ENCODE measurements around the gene ACTR1B. TPM values are rescaled to one million over a fixed set of nuclear protein-coding genes. Genes with fewer than 3 reads are reported as not detected.
"Not testable (repeated sequence)": the region's sequence is repeated elsewhere in the genome, so short reads cannot be mapped to it uniquely, and the experiment has no call there.

Gene ACTR1B
- total RNA-seq (2014; rRNA removed; shearing (Covaris generic)): 61.6 and 66.7 TPM in 2 replicates

DNA sequence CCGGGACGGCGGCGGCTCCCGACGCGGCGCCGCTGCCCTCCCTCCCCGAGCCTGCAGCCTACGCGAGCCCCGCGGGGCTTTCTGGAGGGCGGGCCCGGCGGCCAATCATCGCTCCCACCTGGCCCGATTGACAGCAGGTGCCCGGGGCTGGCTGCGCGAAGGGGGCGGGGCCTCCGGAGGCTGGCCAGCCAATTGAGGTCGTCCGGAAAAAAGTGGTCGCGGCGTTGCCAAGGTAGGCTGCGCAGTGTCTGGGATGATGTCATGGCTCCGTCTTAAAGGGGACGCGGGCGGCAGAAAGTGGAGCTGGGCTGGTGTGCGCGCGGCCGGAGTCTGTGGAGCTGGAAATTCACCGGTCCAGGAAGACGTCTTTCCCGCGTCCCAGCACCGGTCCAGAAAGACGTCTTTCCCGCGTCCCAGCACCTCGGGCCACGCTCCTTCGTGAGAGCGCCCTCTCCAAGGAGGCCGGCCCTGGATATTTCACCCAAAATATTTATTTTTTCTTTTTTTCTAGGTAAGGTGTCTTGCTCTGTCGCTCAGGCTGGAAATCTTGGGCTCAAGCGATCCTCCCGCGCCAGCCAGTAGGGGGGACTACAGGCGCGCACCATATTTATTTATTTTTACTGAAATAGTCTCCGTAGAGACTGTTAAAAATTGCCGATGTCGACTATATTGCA lies at the start of gene ACTR1B:
TSS of gene ACTR1B (minus strand) at position 83 of the 674 bp plus-strand sequence. CDS start 154 bp downstream, outside the sequence.
- DNase-seq (ENCODE audit: low spot score): peak; percentile 97

DNA sequence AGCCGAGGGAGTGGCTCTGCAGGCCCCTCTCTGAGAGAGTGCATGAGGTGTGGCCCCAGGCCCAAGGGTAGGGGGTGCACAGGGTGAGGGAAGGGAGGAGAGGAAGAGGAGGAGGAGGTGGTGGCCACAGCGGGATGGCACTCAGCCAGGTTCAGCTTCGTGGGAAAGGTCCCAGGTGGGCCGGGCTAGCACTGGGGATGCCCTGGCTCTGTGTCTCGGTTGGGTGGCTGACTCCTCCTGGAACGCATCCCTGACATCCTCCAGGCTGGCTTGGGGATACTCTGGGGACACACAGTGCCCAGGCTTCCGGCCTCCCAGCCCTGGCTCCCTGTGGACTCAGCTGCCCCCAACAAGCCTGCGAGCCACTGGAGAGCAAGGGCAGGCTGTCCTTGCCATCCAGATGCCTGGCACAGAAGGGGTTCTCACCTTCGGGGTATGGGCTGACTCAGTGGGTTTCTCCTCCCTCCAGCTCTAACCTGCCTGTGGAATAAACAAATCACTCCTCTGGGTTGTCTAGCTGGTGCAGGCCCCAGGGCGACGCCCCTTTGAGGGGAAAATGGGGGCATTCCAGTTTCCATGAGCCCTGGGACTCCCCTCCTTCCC lies 49.0 kb upstream of the ACTR1B start:
- DNase-seq (ENCODE audit: low spot score): no peak

DNA sequence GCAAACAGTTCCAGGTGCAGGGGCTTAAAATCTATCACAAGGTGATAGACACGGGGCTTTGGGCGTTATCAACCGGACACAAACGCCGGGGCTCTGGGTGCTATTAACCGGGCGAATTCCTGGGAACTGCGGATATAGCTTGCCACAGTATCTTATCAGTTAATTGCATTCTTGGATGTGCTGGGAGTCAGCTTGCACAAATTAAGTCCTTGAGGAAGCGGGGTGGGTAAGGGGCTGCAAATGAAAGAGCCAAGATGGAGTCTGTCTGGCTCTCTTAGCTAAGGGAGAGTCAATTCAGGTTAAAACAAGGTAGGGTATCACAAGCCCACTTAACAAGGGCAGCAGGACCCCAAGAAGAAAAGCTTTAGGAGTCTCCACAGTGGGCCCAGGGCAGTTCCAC lies 48.3 kb upstream of the ACTR1B start:
- DNase-seq (ENCODE audit: low spot score): not testable (repeated sequence)

DNA sequence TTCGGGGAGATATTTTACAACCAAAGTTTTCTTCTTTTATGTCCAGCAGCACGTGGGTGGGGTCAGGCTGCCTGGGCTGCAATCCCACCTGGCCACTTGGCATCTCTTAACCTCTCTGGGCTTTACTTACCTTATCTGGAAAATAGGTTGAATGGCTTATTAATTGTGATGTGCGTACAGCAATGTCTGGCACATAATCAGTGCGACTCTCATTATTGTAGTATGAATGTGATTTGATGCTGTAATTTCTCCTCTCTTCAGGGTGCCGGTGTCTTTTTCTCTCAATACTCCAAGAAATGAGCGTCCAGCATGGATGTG lies 47.5 kb upstream of the ACTR1B start:
- DNase-seq (ENCODE audit: low spot score): no peak

DNA sequence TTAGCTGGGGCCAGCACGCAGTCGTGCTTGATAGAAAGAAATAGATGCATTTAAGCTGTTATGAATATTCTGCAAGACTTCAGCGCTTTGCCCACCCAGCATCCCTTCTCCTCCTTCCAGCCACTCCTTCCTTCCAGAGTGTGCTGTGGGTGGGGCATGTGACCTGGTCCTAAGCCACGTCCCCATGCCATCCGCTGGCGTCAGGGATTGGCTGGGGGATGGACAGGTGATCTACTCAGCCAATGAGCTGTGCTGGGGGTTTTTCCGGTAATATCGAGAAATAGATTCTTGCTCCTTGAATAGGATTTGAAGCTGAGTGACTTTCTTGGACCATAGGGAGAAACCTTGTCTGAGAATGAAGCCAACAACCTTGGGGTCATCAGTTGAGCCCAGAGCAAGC lies 44.8 kb upstream of the ACTR1B start:
- no peak for DNase-seq (ENCODE audit: low spot score)

DNA sequence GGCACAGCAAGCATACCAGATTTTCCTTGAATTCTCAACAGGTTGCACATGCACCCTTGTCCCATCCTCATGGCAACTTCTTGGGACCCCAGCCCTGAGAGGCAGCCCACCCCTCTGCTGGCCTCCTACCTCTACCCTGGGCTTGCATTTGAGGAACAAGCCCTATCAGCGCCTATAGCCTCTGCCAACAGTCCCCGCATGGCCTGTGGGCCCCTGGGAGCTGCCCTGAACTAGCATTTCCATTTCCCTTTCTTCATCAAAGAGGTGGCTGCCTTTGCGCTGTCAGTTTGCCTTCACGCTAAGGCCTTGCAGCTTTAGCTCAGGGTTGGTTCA lies 44.2 kb upstream of the ACTR1B start:
- no peak for DNase-seq (ENCODE audit: low spot score)

DNA sequence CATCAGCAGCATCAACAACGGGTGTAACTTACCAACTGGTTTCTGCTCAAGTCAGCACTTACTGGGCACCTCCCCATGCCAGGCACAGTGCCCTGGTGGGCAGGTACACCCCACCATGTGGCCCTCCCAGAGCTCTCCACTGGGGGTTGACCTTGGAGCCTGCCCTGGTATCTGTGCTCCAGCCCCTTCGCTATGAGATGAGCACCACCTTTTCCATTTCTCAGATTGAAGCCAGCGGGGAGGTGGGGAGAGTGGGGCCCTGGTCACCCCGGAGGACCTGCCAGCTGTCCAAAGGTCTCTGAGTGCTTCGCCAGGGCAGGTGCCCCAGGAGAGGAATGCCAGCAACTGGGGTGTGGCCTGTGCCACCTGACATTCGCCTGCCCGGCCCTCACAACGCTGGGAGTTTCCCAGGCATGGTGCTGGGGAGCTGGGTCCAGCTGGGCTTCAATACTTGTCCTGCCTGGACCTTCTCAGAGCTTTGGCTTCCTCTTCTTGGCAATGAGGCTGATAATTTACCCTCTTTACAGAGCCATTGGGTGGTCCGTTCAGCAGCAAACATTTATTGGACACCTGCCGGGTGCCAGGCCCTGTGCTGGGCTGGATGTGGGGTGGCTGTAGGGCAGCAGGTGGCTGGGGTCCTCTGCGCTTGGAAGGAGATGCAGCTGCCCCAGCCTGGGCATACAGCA lies 43.7 kb upstream of the ACTR1B start:
- peak; percentile 31 for DNase-seq (ENCODE audit: low spot score)

DNA sequence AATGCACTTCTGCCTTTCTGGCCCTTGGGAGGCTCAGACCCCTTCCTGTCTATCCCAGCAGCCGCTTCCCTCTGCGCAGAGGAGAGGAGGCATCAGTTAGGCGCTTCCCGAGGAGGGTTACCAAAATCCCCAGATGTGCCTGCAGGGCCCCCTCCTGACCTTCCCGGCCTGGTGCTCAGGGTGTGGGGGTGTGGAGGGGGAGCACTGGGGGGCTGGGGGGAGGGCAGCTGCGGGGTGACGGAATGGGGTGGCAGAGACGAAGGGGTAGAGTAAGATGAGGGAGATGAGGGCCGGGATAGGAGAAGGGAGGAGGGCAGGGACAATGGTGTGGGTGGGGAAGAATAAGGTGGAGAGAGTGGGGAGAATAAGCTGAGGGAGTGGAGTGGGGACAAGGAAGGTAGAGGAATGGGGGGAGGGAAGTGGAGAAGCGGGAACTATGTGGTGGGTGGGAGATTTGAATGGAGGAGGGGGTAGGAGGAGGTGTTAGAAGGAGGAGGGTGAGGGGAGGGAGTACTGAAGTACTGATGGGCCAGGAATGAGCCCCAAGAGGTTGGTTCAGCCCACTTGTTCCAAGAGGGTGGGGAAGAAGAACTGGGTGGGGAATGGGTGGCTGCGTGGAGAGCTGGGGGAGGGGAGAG lies 43.0 kb upstream of the ACTR1B start:
- no peak for DNase-seq (ENCODE audit: low spot score)

DNA sequence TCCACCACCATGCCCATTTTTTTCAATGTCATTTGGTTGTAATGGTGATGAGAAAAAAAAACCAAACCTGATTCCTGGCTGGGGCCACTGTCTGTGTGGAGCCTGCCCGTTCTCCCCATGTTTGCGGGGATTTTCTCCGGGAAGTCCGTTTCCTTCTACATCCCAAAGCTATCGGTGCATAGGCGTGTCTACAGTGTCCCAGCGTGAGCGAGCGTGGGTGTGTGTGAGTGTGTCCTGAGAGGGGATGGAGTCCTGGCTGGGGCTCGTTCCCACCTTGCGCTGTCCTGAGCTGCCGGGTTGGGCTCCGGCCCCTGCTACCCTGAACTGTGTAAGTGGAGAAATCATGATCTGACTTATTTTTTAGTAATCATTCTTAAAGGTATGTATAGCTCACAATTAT lies 42.3 kb upstream of the ACTR1B start:
- DNase-seq (ENCODE audit: low spot score): no peak

DNA sequence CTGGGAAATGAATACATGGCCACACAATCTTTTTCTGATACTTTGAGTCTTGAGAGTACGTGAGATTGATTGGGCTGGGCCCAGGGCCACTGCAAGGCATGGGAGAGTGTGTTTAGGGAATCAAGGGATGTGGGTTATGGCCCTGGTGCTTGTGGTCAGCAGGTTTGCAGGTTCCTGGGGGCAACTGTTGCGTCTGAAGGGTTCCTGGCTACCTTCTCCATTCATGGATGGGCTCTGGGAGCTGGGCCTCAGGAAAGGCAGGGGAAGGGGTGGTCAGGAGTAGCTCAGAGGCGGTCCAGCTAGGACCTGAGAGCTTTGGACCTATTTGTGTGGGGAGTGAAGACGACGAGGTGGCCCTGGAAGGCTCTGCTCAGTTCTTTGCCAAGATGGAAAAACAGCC lies 41.1 kb upstream of the ACTR1B start:
- DNase-seq (ENCODE audit: low spot score): no peak

DNA sequence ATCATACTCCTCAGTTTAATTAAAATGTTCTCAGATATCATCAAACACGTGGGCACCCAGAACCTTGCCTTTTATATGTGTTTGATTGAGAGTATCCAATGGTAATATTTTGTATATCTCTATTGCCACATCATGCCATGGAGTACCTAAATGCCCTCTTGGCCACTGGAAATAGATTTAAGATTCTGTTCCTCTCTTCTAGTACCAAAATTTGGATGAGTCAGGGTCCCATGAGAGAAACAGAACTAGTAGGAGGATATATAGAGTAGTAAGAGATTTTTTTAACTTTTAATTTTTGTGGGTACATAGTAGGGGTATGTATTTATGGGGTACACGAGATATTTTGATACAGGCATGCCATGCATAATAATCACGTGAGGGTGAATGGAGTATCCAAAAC lies 39.9 kb upstream of the ACTR1B start:
- DNase-seq (ENCODE audit: low spot score): no peak

DNA sequence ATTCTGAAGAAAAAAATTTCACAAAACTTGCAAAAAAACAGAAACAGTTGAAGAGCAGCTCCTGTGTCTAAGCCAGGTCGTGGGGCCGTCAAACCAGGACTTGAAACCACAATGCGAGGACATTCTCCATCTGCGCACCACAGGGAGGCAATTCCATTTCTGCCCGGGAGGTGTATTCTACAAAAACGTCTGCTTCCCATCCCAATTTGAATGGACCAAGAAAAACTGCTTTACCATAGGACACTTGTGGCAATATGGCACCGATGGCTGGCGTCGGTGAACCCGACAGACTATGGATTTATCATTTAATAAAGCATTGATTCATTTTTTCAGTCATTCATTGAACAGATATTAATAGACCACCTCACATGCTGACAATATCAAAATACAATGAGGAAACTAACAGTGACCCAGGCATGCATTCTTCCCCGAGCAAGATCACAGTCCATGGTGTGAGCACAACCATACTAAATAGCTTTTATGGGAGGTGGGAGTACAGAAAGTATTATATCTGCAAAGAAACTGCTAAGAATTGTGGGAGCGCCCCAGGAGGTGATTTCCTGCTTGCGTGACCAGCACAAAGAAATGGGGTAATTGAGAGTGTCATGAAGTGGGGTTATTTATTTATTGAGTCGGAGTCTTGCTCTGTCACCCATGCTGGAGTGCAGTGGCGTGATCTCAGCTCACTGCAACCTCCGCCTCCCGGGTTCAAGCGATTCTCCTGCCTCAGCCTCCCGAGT lies 39.1 kb upstream of the ACTR1B start:
- DNase-seq (ENCODE audit: low spot score): no peak

DNA sequence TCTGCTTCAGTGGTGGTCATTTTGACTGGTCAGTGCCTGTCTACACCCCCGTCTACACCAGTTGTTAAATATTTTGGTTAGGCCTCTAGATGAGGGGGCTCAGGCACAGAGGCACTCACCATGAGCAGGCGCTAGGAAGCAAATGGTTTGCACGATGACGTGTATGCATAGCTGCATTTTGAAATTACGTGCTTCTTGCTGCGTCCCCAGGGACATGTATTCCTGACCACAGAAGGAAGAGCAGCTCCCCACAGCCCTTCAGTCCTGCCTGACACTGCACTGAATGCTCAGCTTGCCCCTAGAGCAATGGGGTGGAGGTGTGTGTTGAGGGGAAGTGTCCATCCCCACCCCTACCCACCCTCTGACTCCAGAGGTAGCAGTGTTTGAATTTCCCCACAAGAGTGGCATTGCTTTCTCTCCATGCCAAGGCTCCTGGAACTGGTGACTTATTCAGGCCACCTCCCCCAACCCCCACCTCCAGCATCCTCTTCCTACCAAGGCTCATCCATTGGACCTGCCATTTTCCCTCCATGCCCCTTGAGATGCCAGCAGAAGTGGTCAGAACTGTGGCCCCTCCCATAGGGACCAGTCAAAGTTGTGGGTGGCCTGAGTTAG lies 38.1 kb upstream of the ACTR1B start:
- no peak for DNase-seq (ENCODE audit: low spot score)

DNA sequence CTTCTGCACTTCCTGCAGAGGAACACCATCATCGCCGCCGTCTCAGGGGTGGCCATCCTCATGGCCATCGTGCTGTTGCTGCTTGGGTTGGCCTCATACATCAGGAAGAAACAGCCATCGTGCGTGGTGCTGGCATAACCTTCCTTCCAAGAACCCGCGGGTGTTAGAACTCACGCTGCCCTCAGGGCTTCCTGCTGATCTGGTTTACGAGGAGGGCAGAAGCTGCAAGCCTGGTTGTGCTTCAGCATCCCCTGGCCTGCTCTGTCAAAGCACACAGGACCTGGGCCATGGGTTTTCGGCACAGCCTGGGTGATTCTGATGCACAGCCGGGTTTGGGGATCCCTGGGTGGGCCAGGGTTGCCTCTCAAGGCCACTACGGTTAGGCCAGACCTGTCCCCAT lies 37.3 kb upstream of the ACTR1B start:
- no peak for DNase-seq (ENCODE audit: low spot score)

DNA sequence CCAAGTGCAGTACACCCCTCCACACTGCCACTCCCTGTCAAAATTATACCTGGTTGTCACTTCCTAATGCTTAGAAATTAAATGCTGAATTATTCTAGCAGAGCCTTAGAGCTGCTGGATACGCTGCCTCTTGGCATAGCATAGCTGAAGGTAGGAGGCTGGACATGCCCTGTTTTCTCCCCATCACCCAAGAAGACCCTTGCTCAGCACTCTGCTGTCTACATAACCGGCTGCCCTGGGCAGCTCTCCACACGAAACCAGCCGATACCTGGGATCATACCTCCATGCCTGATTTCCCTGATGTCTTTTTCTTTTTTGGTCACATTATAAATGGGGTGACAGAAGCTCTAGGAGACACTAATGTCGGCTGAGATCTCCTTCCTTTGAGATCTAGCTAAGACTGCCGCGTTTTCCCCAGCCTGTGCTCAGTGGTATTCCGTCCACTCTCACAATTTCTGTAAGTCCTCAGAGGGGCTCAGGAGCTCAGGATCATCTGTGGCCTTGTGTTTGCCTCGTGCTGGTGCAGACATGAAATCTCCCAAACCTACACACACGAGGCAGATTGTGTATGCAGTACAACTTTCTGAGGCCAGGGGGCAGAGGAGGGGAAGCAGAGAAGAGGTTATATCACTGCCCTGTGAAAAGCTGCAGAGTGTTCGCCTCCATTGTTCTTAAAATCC lies 36.1 kb upstream of the ACTR1B start:
- DNase-seq (ENCODE audit: low spot score): peak; percentile 46

DNA sequence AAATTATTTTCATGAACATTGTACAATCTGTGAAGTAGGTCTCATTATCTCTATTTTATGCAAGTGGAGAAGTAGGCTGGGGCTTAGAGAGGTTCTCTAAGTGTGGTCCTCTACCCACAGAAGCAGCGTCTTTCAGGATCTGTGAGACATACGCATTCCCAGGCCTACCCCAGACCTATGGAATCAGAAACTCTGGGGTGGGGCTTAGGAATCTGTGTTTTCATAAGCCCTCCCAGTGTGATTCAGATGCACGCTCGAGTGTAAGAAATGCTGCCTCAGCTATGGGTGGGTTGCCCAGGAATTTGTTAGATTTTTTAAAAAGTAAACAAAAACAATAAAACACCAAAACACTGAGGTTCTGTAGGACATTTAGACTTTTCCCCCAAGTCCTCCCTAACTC lies 34.7 kb upstream of the ACTR1B start:
- DNase-seq (ENCODE audit: low spot score): no peak

DNA sequence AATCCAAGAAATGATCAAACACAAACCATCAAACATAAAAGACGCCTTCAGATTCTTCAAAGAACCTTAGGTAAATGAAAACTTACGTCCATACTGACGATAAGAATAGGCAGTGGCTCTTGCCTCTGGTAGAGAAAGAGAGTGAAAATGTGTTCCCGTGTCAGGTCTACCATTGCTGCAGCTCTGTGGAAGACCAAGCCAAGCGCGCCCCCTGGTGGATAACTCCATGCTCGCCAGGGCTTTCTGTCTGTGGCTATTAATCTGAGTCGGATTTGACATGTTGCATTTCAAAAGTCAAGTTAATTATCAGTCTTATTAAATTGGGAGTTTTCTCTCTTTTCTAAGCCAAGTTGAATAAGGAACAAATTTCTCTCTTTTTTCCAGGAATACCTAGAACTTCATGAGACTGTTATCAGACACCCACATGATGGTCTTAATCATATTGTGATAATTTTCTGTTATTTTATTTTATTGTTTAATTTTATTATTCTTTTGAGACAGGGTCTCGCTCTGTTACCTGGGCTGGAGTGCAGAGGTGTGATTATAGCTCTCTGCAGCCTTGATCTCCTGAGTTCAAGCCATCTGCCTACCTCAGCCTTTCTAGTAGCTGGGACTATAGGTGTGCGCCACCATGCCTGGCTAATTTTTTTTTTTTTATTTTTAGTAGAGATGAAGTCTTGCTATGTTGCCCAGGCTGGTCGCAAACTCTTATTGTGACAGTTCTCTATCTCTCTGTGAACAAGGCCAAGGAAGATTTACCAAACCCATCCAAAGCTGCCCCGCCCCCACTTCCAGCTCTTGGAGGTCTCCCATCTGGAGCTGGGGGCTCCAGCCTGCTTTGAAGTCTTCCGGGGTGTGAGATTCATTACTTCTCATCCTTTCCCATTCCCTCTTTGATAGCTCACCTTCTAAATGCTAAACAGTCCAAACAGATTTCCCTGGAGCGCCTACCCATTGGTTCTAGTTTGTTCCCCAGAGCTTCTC lies 33.7 kb upstream of the ACTR1B start:
- DNase-seq (ENCODE audit: low spot score): peak; percentile 95

DNA sequence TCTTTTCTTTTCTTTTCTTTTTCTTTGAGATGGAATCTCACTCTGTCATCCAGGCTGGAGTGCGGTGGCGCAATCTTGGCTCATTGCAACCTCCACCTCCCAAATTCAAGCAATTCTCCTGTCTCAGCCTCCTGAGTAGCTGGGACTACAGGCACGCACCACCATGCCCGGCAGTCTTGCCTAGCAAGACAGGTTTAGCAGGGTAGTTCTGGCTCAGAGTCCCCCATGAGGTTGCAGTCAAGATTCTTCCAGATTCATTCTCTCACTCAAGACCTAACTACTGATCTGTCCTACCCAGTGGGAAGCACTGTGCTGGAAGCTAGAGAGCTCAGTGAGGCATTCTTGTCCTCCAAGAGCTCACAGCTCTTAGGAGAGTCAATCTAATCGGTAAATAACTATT lies 31.9 kb upstream of the ACTR1B start:
- DNase-seq (ENCODE audit: low spot score): no peak

DNA sequence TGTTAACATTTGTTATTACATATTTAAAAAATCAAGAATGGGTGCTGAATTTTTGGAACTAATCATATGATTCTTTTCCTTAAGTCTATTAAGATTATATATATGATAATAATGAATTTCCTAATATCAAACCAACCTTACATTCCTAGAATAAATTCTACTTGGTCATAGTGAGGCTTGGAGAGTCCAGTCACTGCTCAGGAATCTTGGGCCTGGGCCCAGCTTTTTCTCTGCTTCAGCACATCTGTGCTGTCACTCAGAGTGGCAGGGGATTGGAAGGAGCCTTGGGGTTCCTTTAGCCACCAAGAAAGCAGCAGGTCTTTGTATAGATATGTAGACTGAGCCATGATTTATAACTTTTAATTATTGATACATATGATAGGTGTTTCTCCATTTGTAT lies 29.6 kb upstream of the ACTR1B start:
- no peak for DNase-seq (ENCODE audit: low spot score)

DNA sequence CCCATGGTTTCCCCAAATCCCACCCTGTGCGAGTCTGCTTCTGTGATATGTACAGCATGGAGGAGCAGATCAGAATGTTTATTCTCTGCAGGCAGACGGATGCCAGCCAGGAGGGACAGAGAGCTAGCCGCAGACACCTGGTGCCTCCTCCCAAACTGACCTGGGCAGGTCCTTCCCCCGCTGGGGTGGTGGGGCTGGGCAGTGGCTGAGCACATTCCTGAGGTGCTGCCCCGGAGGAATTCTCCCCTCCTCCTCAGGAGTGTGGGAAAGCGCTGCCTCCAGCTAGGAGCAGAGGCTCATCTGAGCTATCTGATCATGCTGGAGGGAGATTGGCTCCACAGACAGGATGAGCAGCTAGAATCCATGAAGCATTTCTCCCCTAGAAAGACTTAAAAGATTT lies 27.3 kb upstream of the ACTR1B start:
- DNase-seq (ENCODE audit: low spot score): no peak
